ENCODE results near the gene C1orf53.

DNA sequence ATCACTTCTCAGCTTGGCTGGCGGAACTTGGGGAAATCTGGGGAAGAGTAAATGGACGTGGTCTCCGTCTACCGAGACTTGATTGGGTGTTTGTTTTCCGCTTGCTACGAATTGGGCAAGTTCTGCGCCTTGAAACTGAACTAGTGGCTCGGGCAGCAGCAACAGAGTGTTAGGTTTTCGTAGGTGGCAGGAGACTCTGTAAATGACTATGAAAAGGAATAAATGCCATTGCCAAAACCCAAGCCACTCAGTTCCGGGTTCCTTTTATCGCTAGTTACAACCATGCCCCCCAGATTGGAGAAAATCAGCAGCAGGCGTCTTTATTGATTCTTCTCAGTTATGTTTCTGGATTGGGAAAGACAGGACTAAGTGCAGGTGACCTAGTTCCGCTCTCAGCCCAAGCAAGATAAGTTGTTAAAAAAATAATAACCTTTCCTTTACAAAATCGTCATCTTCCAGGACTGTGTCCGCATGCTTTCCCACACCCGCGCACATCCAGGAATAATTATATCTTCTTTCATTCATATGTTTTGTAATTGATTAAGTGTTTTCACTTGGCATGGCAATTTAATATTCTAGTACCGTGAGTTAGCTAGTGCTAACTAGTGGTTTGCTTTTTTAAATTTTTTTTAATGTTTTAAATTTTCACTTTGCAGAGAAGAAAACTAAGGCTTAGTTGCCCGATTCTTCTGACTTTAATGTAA is 18.1 kb downstream of the C1orf53 start:
- TF ChIP-seq REST (IDR thresholded peaks at IDR 0.05; ENCODE audit: insufficient read depth in 1 of 2, low read depth in 2 of 2, low read length in 1 of 2) (no peak), CTCF (IDR thresholded peaks at IDR 0.05) (no peak), POLR2AphosphoS5 (IDR thresholded peaks at IDR 0.05; ENCODE audit: low read depth, low read length) (no peak)
